ENCODE measurements around the gene KIF4B. TPM values are rescaled to one million over a fixed set of nuclear protein-coding genes. Genes with fewer than 3 reads are reported as not detected.

The KIF4B gene
- polyA plus RNA-seq, 1 donor (not counting 4 experiments of a cell fraction or from before 2014, with no cell fraction given) = not detected

DNA sequence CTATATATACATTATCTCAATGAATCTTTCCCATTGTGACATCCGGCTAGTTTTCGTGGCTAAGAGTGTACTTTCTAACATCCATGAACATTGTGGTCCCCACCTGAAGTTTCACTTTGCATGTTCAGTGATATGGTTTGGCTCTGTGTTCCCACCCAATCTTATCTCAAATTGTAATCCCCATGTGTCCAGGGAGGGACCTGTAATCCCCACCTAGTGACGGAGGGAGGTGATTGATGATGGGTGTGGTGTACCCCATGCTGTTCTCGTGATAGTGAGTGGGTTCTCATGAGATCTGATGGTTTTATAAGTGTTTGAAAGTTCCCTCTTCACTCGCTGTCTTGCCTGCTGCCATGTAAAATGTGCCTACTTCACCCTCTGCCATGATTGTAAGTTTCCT lies 44.6 kb upstream of the KIF4B start:
- no peaks in the 10 kb centered on the region for H3K27me3 ChIP-seq (ENCODE audit: control insufficient read depth, extremely low read depth, insufficient read depth, low read length)
- no peak overlapping the region for H3K4me3 ChIP-seq (ENCODE audit: control insufficient read depth in 2 of 3, extremely low read depth in 1 of 3, insufficient read depth in 2 of 3, low read depth in 1 of 3, low read length in 3 of 3)
- no peak for DNase-seq (ENCODE audit: low read depth, low spot score)
- dilution Hi-C loops (cut with MboI; ENCODE audit: extremely low pct_ligation_motif_present, low sequenced_read_pairs) = no loop called here
- no peaks in the 10 kb centered on the region for H3K79me2 ChIP-seq (ENCODE audit: control insufficient read depth, insufficient read depth, low read length)
- no peaks in the 10 kb centered on the region for H4K20me1 ChIP-seq (ENCODE audit: control insufficient read depth, extremely low read depth, insufficient read depth, low read length)
- no peak overlapping the region for H3K9ac ChIP-seq (ENCODE audit: control insufficient read depth, extremely low read depth, insufficient read depth, low read length)
- no peak overlapping the region for H2AFZ ChIP-seq (ENCODE audit: control insufficient read depth, low read length)
- H3K36me3 ChIP-seq (ENCODE audit: control insufficient read depth in 2 of 2, extremely low read depth in 1 of 2, insufficient read depth in 2 of 2, low read length in 2 of 2) = peaks cover 0 to 6% of the 10 kb centered on the region in 2 experiments
- H3K9me1 ChIP-seq (ENCODE audit: control insufficient read depth, extremely low read depth, insufficient read depth, low read length) = no peaks in the 10 kb centered on the region
- TF ChIP-seq EZH2 (IDR thresholded peaks at IDR 0.05; ENCODE audit: low read length) (no peak), CTCF (optimal IDR thresholded peaks at IDR 0.05 in 1 of 3, IDR thresholded peaks at IDR 0.05 in 1 of 3, conservative IDR thresholded peaks at IDR 0.05 in 1 of 3; ENCODE audit: extremely low read depth in 1 of 3, insufficient read depth in 2 of 3, low read length in 3 of 3) (no peak)
- H3K4me1 ChIP-seq (ENCODE audit: control insufficient read depth, extremely low read depth, insufficient read depth, low read length) = no peaks in the 10 kb centered on the region
- H3K9me3 ChIP-seq (ENCODE audit: control insufficient read depth, low read depth, low read length) = no peaks in the 10 kb centered on the region
- no peak overlapping the region for H3K4me2 ChIP-seq (ENCODE audit: control insufficient read depth, extremely low read depth, insufficient read depth, low read depth, low read length)
- no peak overlapping the region for H3K27ac ChIP-seq (ENCODE audit: control insufficient read depth, insufficient read depth, low read length)
- FAIRE-seq = no peak

GRCh38 chr5:154970759-154971158 lies 42.8 kb upstream of the KIF4B start:
- no peaks in the 10 kb centered on the region for H3K27me3 ChIP-seq (ENCODE audit: control insufficient read depth, extremely low read depth, insufficient read depth, low read length)
- H3K9ac ChIP-seq (ENCODE audit: control insufficient read depth, extremely low read depth, insufficient read depth, low read length) = no peak overlapping the region
- no peak for DNase-seq (ENCODE audit: low read depth, low spot score)
- no peaks in the 10 kb centered on the region for H3K9me3 ChIP-seq (ENCODE audit: control insufficient read depth, low read depth, low read length)
- H3K4me2 ChIP-seq (ENCODE audit: control insufficient read depth, extremely low read depth, insufficient read depth, low read depth, low read length) = no peak overlapping the region
- no peak for FAIRE-seq
- dilution Hi-C loops (cut with MboI; ENCODE audit: extremely low pct_ligation_motif_present, low sequenced_read_pairs) = no loop called here
- H3K9me1 ChIP-seq (ENCODE audit: control insufficient read depth, extremely low read depth, insufficient read depth, low read length) = no peaks in the 10 kb centered on the region
- H3K4me1 ChIP-seq (ENCODE audit: control insufficient read depth, extremely low read depth, insufficient read depth, low read length) = no peaks in the 10 kb centered on the region
- H4K20me1 ChIP-seq (ENCODE audit: control insufficient read depth, extremely low read depth, insufficient read depth, low read length) = no peaks in the 10 kb centered on the region
- no peak overlapping the region for H3K4me3 ChIP-seq (ENCODE audit: control insufficient read depth in 2 of 3, extremely low read depth in 1 of 3, insufficient read depth in 2 of 3, low read depth in 1 of 3, low read length in 3 of 3)
- TF ChIP-seq CTCF (optimal IDR thresholded peaks at IDR 0.05 in 1 of 3, IDR thresholded peaks at IDR 0.05 in 1 of 3, conservative IDR thresholded peaks at IDR 0.05 in 1 of 3; ENCODE audit: extremely low read depth in 1 of 3, insufficient read depth in 2 of 3, low read length in 3 of 3) (no peak), EZH2 (IDR thresholded peaks at IDR 0.05; ENCODE audit: low read length) (no peak)
- H3K27ac ChIP-seq (ENCODE audit: control insufficient read depth, insufficient read depth, low read length) = no peak overlapping the region
- no peak overlapping the region for H2AFZ ChIP-seq (ENCODE audit: control insufficient read depth, low read length)
- H3K36me3 ChIP-seq (ENCODE audit: control insufficient read depth in 2 of 2, extremely low read depth in 1 of 2, insufficient read depth in 2 of 2, low read length in 2 of 2) = peaks cover 0 to 4% of the 10 kb centered on the region in 2 experiments
- H3K79me2 ChIP-seq (ENCODE audit: control insufficient read depth, insufficient read depth, low read length) = no peaks in the 10 kb centered on the region

All from keratinocyte (primary cell).